Transverse colon (tissue), 4 donors: Measurements from ENCODE around the gene FKBP1A. TPM values are rescaled to one million over a fixed set of nuclear protein-coding genes. Genes with fewer than 3 reads are reported as not detected.
A peak's percentile ranks its signal among the peaks of the same experiment; 100 is the strongest.

Experiments used
- DNase-seq: peaks from one replicate; pipeline ENCODE4 v3.0.0-alpha.2; 2019
- H3K27ac ChIP-seq, 4 donors: fragments of 200-600 bp; sonication (generic); 2 replicates each; pipeline ENCODE4 v1.5.1; 2016 to 2018; ENCODE audit warnings: inconsistent platforms in 4 of 4
- H3K27me3 ChIP-seq: fragments of 200-600 bp; sonication (generic); 2 replicates; pipeline ENCODE4 v1.5.1; 2017; ENCODE audit warnings: inconsistent platforms
- H3K36me3 ChIP-seq, 4 donors: fragments of 200-600 bp; sonication (generic); 2 replicates each; pipeline ENCODE4 v1.5.1; 2017 to 2019; ENCODE audit warnings: inconsistent platforms in 4 of 4
- H3K4me1 ChIP-seq, 4 donors: fragments of 200-600 bp; sonication (generic); 2 replicates each; pipeline ENCODE4 v1.5.1; 2017 to 2020; ENCODE audit warnings: inconsistent platforms in 4 of 4
- H3K4me3 ChIP-seq, 4 donors: fragments of 200-600 bp; sonication (generic); 1 replicate in 1 of 4; 2 replicates in 3 of 4; pipeline versions ENCODE4 v1.5.1 to v1.6.1; 2017 to 2019; ENCODE audit warnings: inconsistent platforms in 4 of 4
- H3K9me3 ChIP-seq, 2 donors: fragments of 200-600 bp; sonication (generic); 2 replicates each; pipeline ENCODE4 v1.5.1; 2017 to 2019; ENCODE audit warnings: inconsistent platforms in 2 of 2
- EP300 ChIP-seq: sonication (generic); formaldehyde crosslinking; IDR thresholded peaks from one replicate; pipeline ENCODE4 v1.6.1; 2017; ENCODE audit warnings: antibody characterized with exemption, low read depth
- POLR2A ChIP-seq: fragments of 450-650 bp; IDR thresholded peaks from one replicate; pipeline ENCODE4 v1.6.1; 2016; ENCODE audit warnings: antibody characterized with exemption, mild to moderate bottlenecking, moderate library complexity
- POLR2AphosphoS5 ChIP-seq, 3 donors: sonication (generic); formaldehyde crosslinking; IDR thresholded peaks; one replicate each; pipeline ENCODE4 v1.6.1; 2016; ENCODE audit warnings: antibody characterized with exemption in 3 of 3
- WGBS, 2 donors: methylation state at CpG; one replicate each; pipeline ENCODE4 v1.1.5; 2018; ENCODE audit warnings: low coverage in 1 of 2; 5-methylcytosine and 5-hydroxymethylcytosine counted together
- in situ Hi-C, 4 donors: fragments of 200-750 bp; cut with MboI; loops; one replicate each; pipeline versions ENCODE4 v1.15.0 to v1.15.1; 2017; ENCODE audit warnings: low sequenced_read_pairs in 3 of 4, low pct_ligation_motif_present in 1 of 4, low pct_unique_long_range_greater_than_20kb in 1 of 4
- intact Hi-C: fragments of 100-400 bp; cut with DNase I; formaldehyde crosslinking; loops from one replicate; pipeline ENCODE4 v1.15.1; 2023; ENCODE audit warnings: low total_unique reads
- total RNA-seq, 4 donors: library from RNA; depleted of rRNA; stranded (reverse); fragments of >200 nt; gene quantifications; one replicate each; pipeline ENCODE4 v1.1.0, GENCODE V29; 2016
- TF ChIP-seq, protein P1 (sequence below), 5 experiments: fragments of 200-600 bp in 3 of 5; fragments of 450-650 bp in 2 of 5; sonication (generic) in 3 of 5; IDR thresholded peaks; 1 replicate in 2 of 5; 2 replicates in 3 of 5; pipeline ENCODE4 v1.5.1; 2016 to 2017; ENCODE audit warnings: antibody characterized with exemption in 5 of 5, inconsistent platforms in 3 of 5, mild to moderate bottlenecking in 2 of 5, moderate library complexity in 1 of 5

FKBP1A gene
- total RNA-seq, 4 donors from 2014 or later: 120 to 202 (median 144) TPM

DNA sequence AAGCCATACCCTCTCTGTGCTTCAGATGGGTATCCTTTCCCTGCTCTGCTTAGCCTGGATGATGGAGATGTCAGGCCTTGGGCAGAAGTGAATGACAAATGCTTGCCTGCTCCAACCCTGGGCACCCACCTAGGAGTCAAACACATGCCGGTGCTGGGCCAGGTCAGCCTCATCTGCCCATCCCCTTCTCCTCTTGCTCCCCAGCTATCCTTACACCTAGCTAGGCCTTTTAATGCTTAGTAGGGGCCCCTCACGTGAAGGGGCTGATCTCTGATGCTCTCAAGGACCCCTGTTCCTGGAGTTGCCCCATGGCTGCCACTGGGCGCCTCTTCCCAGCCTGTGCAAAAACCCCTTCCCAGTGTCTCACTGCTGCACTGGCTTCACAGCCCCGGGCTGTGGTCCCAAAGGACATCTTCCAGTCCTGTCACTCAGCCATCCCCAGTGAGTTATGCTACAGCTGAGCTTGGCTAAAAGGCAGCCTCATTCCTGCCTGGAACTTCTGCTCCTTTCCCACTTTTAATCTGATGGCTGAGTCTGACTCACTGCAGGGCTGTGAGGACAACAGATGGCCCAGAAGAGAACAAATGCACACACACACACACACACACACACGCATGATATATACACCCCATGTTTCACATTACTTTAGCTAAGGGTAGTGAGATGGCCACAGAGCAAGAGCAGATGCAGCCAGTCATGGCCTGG, 51.1 kb downstream of the FKBP1A start:
- Histone ChIP-seq H3K27ac (no peak overlapping the region), H3K36me3 (no peaks in the 10 kb centered on the region), H3K9me3 (no peaks in the 10 kb centered on the region), H3K4me3 (no peak overlapping the region), H3K27me3 (no peaks in the 10 kb centered on the region), H3K4me1 (peaks cover 3 to 10% (median 7%) of the 10 kb centered on the region in 4 donors)
- DNase-seq: no peak
- intact Hi-C loops (no loop called here), in situ Hi-C loops (no loop called here)
- WGBS, 2 donors: 93 to 100% methylated on average over 1 to 5 of the region's 5 CpGs
- TF ChIP-seq, protein P1, sequence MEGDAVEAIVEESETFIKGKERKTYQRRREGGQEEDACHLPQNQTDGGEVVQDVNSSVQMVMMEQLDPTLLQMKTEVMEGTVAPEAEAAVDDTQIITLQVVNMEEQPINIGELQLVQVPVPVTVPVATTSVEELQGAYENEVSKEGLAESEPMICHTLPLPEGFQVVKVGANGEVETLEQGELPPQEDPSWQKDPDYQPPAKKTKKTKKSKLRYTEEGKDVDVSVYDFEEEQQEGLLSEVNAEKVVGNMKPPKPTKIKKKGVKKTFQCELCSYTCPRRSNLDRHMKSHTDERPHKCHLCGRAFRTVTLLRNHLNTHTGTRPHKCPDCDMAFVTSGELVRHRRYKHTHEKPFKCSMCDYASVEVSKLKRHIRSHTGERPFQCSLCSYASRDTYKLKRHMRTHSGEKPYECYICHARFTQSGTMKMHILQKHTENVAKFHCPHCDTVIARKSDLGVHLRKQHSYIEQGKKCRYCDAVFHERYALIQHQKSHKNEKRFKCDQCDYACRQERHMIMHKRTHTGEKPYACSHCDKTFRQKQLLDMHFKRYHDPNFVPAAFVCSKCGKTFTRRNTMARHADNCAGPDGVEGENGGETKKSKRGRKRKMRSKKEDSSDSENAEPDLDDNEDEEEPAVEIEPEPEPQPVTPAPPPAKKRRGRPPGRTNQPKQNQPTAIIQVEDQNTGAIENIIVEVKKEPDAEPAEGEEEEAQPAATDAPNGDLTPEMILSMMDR (IDR thresholded peaks at IDR 0.05): no peak
- TF ChIP-seq POLR2A (no peak), POLR2AphosphoS5 (IDR thresholded peaks at IDR 0.05) (no peak), EP300 (no peak)

DNA sequence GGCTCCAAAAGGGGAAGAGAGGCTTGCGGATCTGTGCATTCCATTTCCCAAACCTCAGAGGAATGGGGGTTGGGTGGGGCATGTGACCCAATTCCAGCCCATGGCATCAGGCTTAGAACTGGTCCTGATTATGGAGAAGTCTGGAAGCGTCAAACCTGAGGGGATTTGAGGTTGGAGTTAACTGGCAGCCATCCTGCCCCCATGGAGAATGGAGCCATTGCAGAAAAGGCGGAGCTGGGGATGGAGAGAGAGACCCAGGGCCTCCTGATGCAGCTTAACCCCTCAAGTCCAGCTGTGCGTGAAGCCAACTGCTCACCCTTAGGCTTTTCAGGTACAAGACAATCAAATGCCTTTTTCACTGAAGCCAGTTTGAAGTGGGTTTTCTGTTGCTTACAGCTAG, 54.1 kb downstream of the FKBP1A start:
- H3K9me3 ChIP-seq: no peaks in the 10 kb centered on the region
- in situ Hi-C loops: loop anchor here in 1 of 4 donors (10.0 kb wide), 1 partner anchor 46 kb away; no protein-coding TSS in a partner anchor
- TF ChIP-seq POLR2AphosphoS5 (IDR thresholded peaks at IDR 0.05) (no peak), EP300 (no peak), POLR2A (no peak)
- TF ChIP-seq, protein P1 (IDR thresholded peaks at IDR 0.05): no peak
- H3K27ac ChIP-seq: no peak overlapping the region
- DNase-seq: no peak
- peaks cover 6 to 14% (median 10%) of the 10 kb centered on the region in 4 donors for H3K4me1 ChIP-seq
- no peaks in the 10 kb centered on the region for H3K36me3 ChIP-seq
- no peaks in the 10 kb centered on the region for H3K27me3 ChIP-seq
- H3K4me3 ChIP-seq: no peak overlapping the region
- WGBS, 2 donors: 84 to 94% methylated on average over 4 of the region's 4 CpGs
- intact Hi-C loops: no loop called here

DNA sequence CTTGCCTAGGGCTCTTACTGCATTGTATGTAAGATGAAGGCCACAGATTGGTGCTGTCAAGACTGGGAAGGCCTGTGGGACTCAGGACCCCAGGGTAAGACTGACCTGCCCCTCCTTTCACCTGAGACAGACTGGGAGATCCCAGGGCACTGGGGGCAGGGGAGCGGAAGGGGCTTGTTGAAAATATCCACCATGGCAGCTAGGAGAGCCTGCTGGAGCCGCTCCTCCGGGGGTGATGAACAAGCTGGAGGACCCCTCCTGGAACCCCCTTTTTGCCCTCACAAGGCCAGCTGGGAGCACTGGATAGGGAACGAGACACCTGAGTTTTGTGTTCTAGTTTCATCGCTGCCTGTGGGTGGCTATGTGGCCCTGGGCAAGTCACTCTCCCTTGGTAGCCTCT, 54.8 kb downstream of the FKBP1A start:
- DNase-seq: no peak
- no peaks in the 10 kb centered on the region for H3K36me3 ChIP-seq
- in situ Hi-C loops: loop anchor here in 1 of 4 donors (10.0 kb wide), 1 partner anchor 47 kb away; no protein-coding TSS in a partner anchor
- WGBS, 2 donors: 96 to 100% methylated on average over 1 to 5 of the region's 5 CpGs
- H3K9me3 ChIP-seq: no peaks in the 10 kb centered on the region
- no peak overlapping the region for H3K27ac ChIP-seq
- H3K27me3 ChIP-seq: no peaks in the 10 kb centered on the region
- no peak for TF ChIP-seq POLR2AphosphoS5 (IDR thresholded peaks at IDR 0.05)
- TF ChIP-seq POLR2A: no peak
- TF ChIP-seq, protein P1 (IDR thresholded peaks at IDR 0.05): no peak
- TF ChIP-seq EP300: no peak
- H3K4me3 ChIP-seq: no peak overlapping the region
- peaks cover 6 to 14% (median 10%) of the 10 kb centered on the region in 4 donors for H3K4me1 ChIP-seq
- intact Hi-C loops: no loop called here

DNA sequence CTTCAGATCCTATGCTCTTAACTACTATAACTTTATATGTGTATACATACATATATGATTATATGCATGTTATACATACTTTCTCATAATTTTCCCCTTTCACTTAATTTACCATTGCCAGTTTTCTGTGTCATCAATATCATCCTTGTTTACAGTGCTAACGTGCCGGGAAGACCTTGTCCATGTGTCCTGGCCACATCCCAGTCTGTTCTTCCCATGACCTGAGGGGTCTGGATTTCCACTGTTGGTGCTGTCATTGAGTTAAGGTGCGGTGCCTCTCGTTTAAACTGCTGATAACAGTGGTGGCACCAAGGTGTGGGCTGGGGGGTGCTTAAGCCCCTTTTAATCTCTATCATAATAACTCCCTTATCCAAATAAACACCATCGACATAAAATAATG, 55.4 kb downstream of the FKBP1A start:
- peak overlapping the region in 2 of 4 donors; percentile 3 to 36 for H3K27ac ChIP-seq
- in situ Hi-C loops (loop anchor here in 1 of 4 donors (10.0 kb wide), 1 partner anchor 47 kb away; no protein-coding TSS in a partner anchor), intact Hi-C loops (no loop called here)
- H3K4me3 ChIP-seq: no peak overlapping the region
- no peaks in the 10 kb centered on the region for H3K36me3 ChIP-seq
- TF ChIP-seq POLR2A (no peak), EP300 (no peak), POLR2AphosphoS5 (IDR thresholded peaks at IDR 0.05) (no peak)
- TF ChIP-seq, protein P1 (IDR thresholded peaks at IDR 0.05): no peak
- DNase-seq: no peak
- WGBS, 2 donors: 23 to 34% methylated on average over 4 to 5 of the region's 5 CpGs
- peaks cover 6 to 14% (median 10%) of the 10 kb centered on the region in 4 donors for H3K4me1 ChIP-seq
- H3K9me3 ChIP-seq: no peaks in the 10 kb centered on the region
- no peaks in the 10 kb centered on the region for H3K27me3 ChIP-seq
